Amniotic stem cell (primary cell): Measurements from ENCODE around the gene ARMCX2.
A peak's percentile ranks its signal among the peaks of the same experiment; 100 is the strongest.
"Not testable (repeated sequence)": the region's sequence is repeated elsewhere in the genome, so short reads cannot be mapped to it uniquely, and the experiment has no call there.

Source experiments
- DNase-seq: peaks from one replicate; lab custom pipeline; 2025; lab: John Stamatoyannopoulos, UW

The ARMCX2 gene

DNA sequence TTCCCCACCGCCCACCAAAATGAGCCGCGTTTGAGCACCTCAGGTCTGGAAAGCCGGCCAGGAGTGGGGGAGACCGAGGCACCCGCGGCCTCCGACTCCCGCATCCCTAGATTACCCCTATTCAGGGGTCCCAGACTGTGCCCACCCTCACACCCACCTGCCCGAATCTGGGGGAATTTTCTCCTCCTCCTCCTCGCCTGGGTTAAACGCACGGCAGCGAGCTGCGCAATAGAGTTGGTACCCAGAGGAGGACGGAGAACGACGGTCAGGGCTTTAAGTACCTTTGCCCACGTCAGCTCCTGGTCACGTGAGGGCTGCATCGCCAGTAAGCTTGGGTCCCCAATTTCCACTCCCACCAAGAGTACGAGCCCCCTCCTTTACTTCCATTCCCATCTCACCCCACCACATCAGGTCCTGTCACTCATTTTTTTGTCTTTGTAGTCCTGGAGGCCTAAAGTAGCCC lies at the start of gene ARMCX2:
TSS of gene ARMCX2 (minus strand) at position 250 of the 463 bp plus-strand sequence. CDS start 2,262 bp downstream, outside the sequence.
- DNase-seq = peak; percentile 24

DNA sequence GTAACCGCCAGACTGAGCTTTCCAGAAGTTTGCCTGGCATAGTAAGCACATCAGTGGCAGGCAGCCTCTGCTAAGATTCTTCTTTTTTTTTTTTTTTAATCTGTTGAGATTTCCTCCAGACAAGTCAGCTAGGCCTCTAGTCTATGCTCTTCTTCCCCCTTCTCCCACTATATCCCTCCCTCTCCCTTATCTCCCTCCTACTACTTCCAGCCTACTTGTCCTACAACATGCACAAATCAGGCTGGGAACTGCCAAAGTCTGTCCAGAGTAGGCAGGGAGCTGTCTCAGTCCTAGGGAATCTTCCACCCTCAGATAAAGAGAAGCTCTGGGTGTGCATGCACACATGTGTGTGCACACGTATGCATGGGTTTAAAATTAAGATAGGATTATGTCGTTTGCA lies 49.7 kb upstream of the ARMCX2 start:
- no peak for DNase-seq

DNA sequence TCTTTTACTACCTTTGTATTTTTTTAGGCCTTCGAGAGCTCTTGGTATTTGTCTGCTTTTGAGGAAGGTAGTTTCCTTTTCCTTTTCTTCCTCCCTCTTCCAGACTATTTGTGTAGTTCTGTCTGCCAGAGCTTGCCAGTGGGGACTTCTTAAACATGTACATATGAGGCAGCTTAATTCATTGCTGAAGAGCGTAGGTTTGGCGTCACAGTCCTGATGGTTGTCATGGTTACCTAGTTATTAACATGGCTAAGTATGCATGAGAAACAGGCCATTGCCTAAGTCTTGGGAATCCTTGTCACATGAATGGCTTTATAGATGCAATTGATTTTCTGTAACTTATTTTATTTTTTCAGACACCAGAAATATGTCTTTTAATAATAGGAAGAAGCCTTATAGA lies 48.5 kb upstream of the ARMCX2 start:
- DNase-seq = no peak

DNA sequence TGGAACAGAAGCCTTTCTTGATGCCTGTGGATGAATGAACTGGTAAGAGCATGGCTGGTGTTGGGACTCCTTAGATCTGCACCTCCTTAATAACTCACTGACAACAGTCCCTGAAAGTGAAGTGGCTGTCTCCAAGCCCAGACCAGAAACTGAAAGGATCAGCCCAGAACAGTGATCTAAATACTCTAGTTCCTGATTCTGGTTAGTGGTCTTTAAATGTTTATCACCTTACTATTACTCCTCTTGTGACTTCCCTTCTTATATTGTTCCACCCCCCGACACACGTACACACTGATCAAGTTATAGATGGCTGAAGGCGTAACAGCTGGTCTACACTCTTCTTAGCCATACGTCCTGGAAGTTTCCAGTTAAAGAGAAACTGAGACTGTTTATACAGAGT lies 33.8 kb upstream of the ARMCX2 start:
- no peak for DNase-seq

DNA sequence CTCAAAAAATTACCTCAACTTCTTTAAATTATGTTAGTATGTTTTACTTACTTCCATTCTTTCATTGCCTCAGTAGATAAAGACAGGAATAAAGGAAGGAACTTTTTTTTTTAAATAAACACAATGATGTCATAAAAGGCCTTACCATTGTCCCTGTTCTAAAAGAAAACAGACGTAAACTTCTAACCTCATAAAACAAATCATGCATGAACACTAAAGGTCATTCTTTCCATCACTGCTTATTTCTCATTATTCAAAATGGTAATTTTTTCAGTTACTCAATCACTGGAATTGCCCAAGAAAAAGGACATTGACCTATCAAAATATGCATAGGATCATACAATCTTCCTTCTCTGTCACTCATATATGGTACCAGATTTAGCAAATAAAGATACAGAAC lies 32.2 kb upstream of the ARMCX2 start:
- no peak for DNase-seq

DNA sequence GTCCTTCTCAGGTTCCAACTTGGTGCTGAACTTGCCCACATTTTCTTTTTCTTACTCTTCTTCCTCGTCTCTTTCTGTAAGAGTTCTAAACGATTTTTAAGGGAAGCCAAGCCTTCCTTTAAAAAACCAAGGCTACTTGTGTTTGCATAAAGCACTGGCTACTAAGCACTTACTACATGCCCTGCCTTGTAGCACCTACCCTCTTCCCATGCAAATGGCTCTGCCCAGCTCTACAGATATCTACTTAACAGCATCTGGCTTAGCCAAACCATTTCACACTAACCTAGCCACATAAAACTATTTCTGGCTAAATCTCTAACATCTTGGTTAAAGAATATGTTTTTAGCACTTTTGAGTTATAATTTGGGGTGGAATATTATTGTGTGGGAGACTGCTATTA lies 26.9 kb upstream of the ARMCX2 start:
- DNase-seq = no peak

DNA sequence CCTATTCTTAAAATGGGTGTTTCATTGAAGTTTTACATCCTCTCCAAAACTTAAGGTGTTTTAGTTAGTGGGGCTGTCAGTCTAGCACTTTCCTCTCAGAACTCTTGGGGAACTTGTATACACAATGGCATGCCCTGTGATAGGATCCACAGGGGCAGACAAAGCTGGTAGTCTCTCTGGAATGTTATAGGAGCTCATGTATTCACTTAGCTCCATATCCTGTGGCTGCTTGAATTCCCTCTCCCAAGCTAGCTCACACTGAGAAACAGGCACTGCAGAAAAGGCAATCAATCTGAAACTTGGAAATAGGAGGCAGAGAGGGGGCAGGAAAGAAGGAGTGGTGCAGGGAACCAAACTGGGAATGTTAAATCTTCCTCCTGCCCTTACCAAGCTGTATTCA lies 26.3 kb upstream of the ARMCX2 start:
- no peak for DNase-seq

DNA sequence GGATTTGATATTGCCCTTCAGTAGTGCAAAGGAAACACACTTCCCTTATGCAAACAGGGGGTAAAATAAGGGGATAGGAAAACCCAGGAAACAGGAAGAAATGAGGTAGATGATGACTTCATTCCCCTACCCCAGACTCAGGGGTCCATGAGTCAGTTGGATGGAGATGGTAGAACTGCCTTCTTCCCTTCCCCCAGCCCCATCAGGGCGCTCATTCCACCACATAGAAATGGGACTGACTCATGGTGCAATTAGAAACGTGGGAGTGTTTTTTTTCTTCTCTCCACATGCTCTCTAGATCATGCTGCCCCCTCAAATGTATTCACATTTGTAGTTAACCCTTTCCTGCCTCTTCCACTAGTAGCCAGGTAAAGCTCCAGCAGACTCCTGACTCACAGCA lies 23.1 kb upstream of the ARMCX2 start:
- no peak for DNase-seq

DNA sequence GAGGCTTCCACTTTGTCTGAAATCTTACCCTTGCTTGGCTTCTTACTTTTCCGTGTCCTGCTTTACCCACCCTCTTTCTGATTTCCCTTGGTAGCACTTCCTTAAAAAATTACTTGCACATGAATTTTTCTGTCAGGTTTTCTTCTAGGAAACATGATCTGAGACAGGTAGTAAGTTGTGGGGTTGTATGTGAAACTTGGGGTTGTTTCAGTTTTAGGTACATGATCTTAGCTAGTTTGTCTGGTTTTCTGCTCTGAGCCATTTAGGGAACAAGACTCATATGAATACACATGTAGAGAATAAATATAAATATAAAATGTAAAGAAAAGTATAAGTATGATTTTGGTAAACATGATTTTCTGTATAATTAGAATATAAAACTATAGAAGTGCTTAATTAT lies 17.4 kb upstream of the ARMCX2 start:
- DNase-seq = no peak

DNA sequence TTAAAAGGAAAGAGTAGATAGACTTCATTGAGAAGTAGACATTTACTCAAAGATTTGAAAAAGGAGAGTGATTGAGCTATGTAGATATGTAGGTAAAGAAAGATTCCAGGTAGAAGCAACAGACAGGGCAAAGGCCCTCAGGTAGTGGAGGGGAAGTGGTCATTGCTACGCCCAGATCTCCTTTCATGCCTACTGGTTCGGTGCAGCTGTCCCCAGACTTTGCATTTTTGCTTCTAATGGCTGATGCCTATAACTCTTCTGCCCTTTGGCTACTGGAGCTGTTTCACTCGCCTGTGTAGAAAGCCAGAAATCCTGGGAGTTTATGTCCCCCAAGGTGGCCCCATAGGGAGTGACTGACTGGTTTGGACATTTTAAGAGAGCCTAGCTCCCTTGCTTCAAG lies 16.9 kb upstream of the ARMCX2 start:
- no peak for DNase-seq

DNA sequence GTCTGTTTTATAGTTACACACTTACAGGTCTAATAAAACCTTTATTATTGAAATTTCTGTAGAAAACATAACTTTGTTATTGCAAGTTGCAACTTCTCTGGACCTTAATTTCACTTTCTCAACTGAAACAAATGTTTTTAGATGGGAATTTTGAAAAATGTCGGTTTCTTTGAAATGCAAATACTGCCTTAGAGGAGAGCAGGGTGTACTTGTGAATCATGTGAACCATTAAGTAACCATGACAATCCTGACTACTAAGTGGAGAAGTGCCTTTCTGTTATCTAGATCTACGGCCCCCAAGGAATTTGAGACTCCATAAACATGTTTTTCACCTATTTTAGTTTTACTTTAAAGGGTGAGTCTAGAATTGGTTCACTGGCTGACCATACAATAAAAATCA lies 8.5 kb upstream of the ARMCX2 start:
- DNase-seq = no peak

DNA sequence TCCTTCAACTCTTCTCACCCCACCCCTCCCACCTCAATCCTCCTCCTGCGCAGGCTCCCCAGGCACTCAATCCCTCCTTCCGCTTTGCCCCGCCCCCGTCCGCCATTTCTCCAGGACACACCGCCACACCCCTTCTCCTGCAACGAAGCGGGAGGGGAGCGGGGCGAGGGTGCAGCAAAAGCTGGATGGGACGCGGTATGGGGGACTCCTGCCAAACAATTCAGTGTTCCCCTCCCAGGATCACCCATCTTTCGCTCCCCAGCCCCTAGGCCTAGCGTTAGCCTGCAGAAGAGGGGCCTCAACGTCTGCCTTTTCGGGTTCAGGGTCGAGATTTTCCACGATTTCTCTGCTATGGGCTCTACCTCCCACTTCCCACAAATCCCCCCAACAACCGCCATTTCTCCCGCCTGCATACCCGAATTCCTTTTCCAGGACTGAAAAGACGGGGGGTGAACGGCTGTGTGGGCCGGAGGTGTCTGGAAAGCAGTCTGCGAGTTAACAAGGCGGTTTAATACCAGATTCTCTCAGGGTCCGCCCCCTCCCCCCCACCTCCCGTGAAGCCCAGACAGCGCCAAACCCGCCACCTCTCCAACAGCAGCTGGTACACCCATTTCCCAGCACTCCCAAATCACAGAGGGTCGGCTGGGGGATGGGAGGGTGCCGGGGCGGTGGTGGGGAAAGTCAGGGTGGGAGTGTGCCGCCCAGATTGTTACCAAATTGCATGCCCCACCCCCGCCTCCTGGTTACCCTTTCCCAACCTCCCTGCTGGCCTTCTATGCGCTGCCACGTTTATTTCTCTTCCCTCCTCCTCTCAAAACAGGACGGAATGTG lies 774 bp downstream of the ARMCX2 start:
- DNase-seq = peak; percentile 3

DNA sequence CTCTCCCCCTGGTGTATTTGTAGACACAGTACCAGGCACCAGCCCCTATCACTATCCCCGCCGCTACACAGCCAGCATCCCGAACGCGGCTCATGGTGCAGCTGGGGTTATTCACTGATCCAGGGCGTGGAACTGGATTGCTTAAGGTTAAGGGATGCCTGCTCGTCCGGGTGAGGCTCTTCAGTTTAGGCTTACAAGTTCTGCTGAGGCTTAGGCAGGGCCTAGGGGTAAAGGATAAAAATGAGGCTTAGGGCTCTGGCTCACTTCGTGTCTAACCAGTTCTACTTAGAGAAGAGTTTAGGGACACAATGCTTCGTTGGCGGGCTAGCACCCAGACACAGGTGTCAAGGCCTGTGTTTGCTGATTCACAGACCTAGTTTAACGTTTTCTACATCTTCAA lies 2.2 kb downstream of the ARMCX2 start:
- no peak for DNase-seq

DNA sequence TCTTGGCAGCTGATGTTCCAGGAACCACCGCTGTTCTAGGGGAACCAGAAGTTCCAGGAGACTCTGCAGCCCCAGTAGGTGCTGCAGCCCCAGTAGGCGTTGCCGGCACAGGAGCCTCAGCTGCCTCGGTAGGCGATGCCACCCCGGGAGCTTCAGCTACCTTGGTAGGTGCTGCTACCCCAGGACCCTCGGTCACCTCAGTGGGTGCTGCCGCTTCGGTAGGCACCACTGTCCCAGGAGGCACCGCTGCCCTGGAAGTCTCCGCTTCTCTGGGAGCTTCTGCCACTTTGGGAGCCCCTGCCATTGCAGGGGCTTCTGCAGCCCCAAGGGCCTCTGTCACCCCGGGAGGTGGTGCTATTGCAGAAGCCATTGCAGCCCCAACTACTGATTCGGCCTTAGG lies 2.8 kb downstream of the ARMCX2 start:
- DNase-seq = no peak

DNA sequence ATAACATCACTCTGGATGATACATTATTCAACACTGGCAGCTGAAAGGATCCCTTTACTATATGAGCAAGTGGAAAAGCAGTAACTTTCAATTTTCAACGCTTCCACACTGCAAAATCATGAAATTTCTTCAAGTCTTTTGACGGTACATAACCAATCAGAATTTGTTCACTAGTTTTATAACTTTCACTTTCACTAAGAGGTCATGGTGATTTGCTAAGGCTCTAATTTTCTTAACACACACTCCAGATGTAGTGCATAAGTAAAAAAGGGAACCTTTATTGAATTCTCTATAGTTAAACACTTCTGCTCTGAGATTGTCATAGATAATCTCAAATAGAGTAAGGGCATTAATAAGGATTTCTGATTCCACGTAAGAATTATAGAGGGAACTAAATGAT lies 4.1 kb downstream of the ARMCX2 start:
- no peak for DNase-seq

DNA sequence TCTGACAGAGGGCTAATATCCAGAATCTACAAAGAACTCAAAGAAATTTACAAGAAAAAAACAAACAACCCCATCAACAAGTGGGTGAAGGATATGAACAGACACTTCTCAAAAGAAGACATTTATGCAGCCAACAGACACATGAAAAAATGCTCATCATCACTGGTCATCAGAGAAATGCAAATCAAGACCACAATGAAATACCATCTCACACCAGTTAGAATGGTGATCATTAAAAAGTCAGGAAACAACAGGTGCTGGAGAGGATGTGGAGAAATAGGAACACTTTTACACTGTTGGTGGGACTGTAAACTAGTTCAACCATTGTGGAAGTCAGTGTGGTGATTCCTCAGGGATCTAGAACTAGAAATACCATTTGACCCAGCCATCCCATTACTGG lies 11.9 kb downstream of the ARMCX2 start:
- not testable (repeated sequence) for DNase-seq

DNA sequence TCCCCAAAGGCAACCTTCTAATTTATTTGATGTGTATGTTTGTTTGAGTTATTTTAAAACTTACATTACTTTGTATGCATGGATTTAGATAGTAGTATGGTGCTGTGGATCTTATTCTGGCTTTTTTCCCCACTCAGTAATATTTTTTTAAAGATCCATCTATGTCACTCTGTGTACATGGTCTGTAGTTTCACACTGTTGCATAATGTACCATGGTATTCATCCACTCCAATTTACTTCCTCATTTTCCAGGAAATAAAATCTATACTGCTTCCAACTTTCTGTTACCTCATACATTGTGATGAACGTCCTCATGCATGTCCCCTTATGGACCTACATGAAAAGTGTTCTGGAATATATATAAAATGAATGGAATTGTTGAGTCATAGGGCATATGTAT lies 17.6 kb downstream of the ARMCX2 start:
- DNase-seq = no peak

DNA sequence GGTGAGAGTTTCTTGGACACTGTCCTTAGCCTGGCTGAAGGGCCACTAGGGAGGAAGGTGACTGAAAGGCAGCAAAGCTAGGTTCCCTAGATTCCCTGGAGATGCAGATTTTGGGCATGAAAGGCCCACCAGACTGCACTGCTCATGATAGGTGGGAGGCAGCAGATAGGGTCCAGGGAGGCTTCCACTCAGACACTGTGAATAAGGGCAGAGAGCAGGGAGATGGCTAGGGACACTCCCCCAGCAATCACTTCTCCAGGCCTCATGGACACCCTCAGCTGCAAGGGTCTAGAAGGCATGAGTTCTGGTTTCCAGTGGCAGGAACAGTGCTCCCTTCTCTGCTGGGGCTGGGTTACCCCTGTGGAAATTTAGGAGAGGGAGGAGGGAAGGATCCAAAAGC lies 20.1 kb downstream of the ARMCX2 start:
- no peak for DNase-seq

DNA sequence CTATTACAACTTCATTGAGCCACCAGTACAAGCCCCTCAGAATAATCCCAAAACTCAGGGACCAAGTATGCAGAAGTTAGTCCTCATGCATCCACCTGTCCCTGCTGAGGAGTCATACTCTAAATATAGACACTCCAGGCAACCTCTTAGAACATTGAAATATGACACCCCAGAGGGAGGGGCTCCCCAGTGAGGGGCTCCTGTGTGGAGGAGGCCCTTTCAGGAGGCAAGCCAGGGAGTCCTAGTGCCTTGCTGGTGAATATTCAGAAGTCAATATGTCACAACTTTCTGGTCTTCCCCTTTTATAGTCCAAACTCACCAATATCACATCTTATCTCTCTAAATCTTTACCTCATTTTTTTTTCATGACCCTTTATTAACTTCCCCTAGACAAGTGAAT lies 40.3 kb downstream of the ARMCX2 start:
- DNase-seq = no peak

DNA sequence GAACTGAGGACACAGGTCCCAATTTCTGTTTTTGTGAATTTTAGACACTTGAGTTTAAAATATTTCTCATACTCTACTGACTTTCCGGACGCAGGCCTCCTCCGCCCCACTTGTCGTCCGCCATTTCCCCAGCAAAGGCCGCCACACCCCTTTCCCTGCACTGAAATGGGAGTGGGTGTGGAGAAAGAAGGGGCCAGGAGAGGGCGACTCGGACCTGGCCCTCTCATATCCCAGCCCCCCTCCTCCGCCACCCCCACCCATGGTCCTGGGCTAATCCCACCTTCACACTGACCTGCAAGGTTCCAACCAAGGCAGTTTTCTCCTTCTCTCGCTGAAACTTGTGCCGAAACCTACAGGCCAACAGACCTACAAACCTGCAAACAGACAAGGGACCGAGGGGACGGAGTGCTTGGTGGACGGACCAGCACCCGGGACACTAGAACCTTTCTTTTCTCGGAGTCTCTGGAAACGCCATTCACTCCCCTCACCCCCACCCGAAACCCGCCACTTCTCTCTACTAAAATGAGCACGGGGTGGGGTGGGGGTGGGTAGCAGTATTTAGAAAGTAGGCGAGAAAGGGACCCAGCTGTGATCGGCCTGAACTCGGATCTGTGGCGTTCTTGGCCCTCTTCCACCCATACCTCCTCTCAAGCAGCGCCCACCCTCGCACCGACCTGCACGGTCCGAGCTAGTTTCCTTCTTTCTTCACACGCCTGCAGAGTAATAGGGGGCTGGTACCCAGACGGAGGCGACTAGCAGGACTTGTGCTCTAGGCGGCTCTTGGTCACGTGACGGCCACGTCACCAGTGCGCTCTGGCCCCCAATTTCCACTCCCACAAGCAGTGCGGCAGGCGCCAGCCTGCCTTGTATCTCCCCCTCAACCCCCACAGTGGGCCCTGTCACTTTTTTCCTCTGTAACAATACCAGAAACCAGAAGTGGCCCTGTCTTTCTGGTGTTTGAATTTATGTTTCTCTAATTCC lies 42.1 kb downstream of the ARMCX2 start, which contains the start of gene ARMCX6:
TSS of gene ARMCX6 (minus strand) at position 790 of the 981 bp plus-strand sequence. CDS start 1,380 bp downstream, outside the sequence.
- peak; percentile 8 for DNase-seq

DNA sequence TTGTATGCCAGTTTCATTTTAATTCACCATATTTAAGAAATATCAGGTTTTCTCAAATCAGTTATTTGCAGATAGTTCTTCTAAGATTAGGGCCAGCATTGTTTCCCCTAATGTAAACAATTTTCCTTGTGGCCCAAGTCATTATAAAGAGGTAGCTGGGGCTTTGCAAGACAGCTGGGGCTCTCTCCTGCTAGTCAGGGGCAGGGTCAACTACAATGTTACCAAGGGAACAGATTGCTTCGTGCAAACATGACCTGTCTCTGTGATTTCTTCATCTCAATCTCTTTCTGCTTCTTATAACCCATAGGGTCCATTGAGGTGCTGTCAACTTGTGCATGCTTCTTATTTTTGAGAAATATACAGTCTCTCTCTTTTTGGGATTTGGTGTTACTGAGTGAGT lies 53.9 kb downstream of the ARMCX2 start:
- DNase-seq = no peak
